Activated CD8-positive, alpha-beta memory T cell treated with anti-CD3 and anti-CD28 coated beads for 1 hour (primary cell): ENCODE data around the gene DMD.

Source experiments
- DNase-seq, 2 donors: peaks; one replicate each; pipeline ENCODE4 v3.0.0-alpha.2; 2020; ENCODE audit warnings: low read depth in 1 of 2; ENCODE audit errors: extremely low read depth in 1 of 2

DMD gene

GRCh38 chrX:31154946-31155345 lies 2056.4 kb downstream of the DMD start:
- no peak for DNase-seq

DNA sequence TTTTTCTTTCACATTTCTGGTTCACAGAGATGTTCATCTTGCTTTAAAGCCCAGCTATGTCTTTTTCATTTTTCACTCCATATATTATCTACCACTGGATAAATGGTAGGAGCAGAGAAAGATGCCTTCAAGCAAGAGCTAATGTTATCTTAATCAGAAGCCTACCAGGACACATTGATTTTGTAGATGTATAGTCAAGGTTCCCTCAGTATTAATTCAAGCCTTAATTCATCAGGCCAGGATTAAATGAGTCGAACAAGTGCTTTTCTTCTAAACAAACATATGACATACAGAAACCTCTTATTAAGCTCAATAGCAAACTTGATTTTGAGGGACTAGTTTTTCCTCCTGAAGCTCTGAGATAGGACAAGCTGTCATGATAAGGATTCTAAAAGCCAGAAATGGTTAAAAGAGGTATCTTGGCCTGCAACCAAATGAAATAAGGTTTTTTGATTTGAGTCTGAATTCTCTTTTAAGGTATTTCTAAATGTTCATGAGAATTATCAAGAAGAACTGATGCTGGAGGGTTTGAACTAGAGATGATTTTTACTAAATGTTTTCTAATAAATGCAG lies 2057.8 kb downstream of the DMD start:
- DNase-seq, result no peak

DNA sequence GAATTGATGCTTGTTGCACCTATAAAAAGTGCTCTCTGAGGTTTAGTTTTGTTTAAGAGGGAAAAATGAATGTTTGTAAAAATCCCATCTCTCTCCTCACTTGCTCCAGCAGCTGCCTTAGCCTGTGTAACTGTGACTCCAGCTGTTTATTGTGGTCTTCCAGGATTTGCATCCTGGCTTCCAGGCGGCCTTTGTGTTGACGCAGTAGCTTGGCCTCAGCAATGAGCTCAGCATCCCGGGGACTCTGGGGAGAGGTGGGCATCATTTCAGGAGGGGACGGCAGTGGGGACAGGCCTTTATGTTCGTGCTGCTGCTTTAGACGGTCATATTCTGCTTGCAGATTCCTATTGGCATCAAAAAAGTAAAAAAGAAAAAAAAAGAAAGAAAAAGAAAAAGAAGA lies 2064.2 kb downstream of the DMD start:
- no peak for DNase-seq

DNA sequence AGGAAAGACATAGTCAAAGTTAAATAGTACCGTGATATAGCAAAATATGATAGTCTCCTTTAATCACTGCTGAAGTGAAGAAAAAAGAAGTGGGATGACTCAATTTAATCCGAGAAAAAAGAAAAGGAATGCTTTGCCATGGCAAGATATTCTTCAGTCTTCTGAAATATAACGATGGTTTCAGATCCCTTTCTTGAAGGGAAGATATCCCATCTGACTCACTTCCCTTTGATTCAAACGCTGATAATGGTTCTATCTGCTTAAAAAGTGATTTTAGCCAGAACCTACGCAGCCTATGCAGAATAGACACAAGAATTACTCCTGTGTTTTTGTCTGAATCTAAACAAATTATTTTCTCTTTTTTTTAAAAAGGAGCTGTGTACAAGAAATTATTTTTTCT lies 2071.4 kb downstream of the DMD start:
- DNase-seq, result no peak

- DNase-seq, result no peak
These were observed 2073.2 kb downstream of the DMD start for GRCh38 chrX:31138124-31138523.

DNA sequence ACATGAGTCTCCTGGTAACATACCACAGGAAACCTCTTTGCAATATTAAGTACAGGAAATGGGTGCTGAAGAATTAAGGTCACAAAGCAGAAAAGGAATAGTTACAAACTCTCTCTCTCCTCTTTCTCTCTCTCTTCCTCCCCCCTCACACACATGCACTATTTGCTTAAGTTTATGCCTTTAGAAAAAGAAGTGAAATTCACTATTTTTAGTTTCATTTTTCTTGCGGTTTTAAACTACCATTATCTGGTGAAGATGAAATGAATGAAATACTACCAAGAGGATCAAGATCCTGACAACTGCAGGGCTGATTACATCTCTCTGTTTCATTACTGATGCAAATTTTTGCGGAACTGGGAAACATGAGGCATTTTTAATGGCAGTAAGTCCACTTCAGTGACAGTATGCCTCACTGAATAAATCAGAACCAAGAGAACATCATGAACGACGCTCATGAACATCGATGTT lies 2075.2 kb downstream of the DMD start:
- no peak for DNase-seq

- no peak for DNase-seq
These were observed 2078.5 kb downstream of the DMD start for GRCh38 chrX:31132821-31133241.

DNA sequence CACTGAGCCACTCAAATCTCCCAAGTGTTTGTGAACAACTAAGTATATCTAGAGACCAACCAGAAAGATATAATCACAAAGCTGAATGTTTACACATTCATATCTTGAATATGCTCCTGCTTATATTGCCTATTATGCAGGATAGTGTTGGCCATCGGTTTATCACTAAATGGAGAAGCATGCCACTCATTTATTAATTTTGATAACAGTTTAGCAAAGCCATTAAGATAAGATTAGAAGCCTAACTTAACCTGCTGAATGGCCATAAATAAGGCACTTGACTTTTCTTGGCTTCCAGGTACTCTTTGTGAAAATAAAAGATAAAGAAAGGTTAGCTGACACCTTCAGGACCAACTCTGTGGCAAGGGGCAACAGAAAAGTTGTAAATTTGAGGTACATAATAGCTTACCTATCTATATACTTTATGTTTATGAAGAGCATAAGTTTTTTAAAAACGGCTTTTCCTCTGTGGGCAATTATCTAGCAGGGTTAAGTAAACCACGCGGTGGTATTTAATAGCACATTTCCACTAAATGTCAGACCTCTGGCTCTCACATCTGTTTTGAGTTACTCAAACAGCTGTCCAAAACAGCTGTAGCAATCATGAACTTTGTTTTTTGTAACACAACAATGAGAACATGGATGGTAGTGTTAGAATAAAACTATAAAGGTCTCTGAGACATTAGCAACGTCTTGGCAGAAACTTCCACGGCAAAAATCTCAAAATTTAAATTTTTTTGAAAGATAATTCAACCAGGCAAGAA lies 2080.7 kb downstream of the DMD start:
- DNase-seq, result no peak

DNA sequence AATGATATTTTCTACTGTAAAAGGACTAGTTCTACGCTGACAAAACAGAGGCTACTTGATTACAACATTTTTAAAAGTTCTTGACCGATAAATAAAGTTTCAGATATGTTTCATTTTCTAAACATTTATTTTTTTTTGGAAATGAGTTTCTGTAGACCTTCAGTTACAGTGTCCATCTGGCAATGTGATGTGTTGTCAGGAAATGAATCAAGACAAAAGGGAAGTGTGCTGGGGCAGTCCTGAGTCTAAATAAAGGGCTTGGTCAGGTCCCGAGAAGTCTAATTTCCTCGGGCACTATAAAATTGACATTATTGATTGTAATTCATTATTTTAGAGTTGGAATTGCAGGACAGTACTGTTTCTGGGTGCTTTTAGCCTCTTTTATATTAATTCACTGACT lies 2082.5 kb downstream of the DMD start:
- DNase-seq, result no peak

- DNase-seq, result no peak
These were observed 2083.6 kb downstream of the DMD start for GRCh38 chrX:31127716-31128115.

GRCh38 chrX:31126205-31126604 lies 2085.1 kb downstream of the DMD start:
- no peak for DNase-seq

GRCh38 chrX:31124536-31124935 lies 2086.8 kb downstream of the DMD start:
- no peak for DNase-seq

- DNase-seq, result no peak
These were observed 2088.0 kb downstream of the DMD start for GRCh38 chrX:31123335-31123734.

- no peak for DNase-seq
These were observed 2094.1 kb downstream of the DMD start for GRCh38 chrX:31117266-31117665.

DNA sequence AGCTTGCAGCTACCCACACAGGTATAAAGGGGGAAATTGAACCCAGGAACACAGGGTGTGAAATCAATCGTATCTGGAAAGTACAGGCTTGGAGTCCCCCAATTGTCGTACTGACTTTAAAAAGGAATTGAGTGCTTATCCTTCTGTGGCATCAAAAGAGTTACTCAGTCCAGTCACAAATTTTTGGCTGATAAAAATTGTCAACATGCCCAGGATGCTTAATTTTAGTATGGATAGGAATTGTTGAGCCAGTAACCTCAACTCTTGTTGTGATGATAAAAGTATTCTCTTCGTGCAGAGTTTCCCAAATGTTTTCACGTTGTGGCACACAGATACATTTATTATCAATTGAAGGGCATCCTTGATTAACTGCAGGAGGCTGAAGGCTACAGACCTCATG lies 2096.0 kb downstream of the DMD start:
- DNase-seq, result no peak

GRCh38 chrX:31114858-31115257 lies 2096.5 kb downstream of the DMD start:
- no peak for DNase-seq

DNA sequence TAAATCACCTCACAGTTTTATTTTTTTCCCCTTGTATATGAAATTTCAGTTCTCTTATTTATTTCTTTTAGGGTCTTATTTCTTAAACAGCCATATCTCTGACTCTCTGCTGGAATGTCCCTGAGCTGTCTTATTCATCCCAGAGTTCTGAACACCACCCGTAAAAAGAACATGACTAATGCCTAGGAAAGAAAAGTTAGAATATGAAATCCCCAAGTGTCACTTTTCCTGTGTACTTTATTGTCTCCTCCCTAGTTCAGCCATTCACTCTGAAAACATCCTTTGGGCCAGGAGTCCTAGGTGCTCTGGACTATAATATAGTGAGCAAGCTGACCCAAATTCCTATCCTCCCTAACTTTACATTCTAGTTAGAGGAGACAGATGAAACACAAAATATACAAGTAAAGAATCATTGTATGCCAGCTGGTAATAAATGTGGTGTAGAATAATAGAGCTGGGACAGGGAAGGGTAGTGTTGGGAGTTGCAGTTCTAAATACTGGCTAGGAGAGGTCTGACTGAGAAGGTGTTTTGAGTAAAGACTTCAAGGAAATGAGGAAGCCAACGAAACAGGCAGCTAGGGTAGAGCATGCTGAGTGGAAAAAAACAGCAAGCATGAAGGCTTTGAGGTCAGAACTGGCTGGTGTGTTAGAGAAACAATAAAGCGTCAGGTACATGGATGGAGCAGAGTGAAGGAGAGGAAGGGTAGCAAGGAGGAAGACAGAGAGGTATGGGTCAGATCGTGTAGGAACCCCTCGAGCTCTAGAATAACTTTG lies 2098.9 kb downstream of the DMD start:
- DNase-seq, result no peak

- no peak for DNase-seq
These were observed 2100.7 kb downstream of the DMD start for GRCh38 chrX:31110657-31111056.

GRCh38 chrX:31099536-31100090 lies 2111.7 kb downstream of the DMD start:
- no peak for DNase-seq

GRCh38 chrX:31098079-31098478 lies 2113.3 kb downstream of the DMD start:
- DNase-seq, result no peak

DNA sequence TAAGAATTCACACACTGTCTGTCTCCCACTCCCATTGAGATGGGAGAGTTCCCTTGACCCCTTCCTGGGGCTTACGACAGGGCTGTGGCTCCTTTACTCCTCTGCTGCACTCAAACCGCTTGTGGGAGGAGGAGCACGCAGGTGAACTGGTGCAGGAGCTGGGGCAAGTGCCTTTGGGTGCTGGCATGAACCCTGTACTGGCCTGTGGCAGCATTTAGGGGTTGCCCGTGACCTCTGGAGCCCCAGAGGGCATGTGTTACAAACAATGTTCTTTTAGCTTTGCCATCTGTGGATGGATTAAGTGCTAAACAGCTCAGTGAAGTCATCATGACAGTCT lies 2117.7 kb downstream of the DMD start:
- no peak for DNase-seq
